HG02798 (cell line): ENCODE measurements around the gene SVOP.
"Not testable (repeated sequence)": the region's sequence is repeated elsewhere in the genome, so short reads cannot be mapped to it uniquely, and the experiment has no call there.

Experiments
- ATAC-seq: cut with Tn5 transposase; IDR thresholded peaks from one replicate; pipeline ENCODE4 v1.9.1; 2021; ENCODE audit warnings: mild to moderate bottlenecking; ENCODE audit not compliant: unreplicated experiment, poor library complexity

Gene SVOP, protein sequence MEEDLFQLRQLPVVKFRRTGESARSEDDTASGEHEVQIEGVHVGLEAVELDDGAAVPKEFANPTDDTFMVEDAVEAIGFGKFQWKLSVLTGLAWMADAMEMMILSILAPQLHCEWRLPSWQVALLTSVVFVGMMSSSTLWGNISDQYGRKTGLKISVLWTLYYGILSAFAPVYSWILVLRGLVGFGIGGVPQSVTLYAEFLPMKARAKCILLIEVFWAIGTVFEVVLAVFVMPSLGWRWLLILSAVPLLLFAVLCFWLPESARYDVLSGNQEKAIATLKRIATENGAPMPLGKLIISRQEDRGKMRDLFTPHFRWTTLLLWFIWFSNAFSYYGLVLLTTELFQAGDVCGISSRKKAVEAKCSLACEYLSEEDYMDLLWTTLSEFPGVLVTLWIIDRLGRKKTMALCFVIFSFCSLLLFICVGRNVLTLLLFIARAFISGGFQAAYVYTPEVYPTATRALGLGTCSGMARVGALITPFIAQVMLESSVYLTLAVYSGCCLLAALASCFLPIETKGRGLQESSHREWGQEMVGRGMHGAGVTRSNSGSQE

DNA sequence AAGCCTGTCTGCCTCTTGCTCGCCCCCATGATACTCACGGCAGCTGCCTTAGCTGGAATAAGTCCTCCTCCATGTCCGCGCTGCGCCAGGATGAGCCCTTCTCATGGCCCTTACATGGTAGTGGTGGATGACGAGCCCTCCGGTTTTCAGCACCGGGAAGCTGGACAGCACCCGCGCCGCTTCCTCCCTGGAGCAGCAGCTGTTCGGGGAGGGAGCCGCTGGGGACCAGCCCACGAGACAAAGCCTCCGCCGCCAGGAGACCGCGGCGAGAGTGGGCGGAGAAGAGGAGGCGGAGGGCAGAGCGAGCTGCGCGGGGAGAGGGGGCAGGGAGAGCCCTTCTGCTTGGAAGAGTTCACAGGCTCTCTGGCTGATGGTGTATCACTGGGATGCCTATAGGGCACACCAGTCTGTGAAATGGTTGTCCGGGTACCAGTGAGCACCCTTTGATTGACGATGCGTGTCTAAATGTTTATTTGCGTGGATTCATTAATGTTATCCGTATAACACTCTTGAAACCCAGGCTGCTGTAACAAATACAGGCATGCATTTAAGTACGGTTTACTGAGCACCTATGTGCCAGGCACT lies at the start of gene SVOP:
TSS of gene SVOP (minus strand) at position 273 of the 585 bp plus-strand sequence. CDS start at position 73, 200 bp downstream.
- no peak for ATAC-seq

DNA sequence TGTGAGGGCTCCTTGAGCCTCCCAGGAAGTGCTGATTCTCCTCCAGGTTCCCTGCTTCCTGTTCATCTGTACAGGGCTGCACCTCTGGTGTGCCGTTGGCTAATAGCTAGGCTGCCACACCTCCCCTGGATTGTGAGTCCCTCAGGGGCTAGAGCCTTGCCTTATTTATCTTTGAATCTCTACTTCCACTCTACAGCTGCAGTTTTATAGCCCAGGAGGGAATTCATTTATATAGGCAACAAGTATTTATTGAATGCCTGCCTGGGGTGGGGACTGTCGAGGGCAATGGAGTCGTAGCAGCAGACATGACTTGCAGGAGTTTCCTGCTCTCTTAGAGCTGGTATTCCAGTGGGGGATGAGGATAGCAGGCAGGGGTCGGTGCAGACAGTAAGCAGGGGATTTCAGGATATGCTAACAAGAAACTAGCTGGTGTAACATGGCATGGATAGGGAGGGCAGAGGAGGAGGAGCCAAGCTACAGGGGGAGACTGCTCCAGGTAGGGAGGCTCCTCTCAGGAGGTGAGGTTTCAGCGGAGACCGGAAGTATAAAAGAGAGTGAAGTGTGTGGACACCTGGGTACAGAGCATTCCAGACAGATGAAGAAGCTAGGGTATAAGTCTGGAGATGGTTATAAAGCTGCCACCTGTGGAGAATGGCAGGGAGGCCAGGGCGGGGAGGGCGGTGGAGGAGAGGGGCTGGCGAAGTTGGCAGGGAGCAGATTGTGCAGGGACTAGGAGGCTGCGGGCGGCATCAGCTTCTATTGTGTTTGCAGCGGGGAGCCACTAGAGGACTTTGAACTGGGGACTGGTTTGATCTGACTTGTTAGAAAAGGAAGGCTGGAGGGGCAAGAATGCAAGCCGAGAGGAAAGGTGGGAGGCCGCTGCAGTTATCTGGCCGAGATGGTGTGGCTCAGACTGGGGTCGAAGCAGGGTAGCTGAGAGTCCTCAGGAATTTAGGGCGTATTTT lies 48.7 kb upstream of the SVOP start:
- ATAC-seq, result no peak

DNA sequence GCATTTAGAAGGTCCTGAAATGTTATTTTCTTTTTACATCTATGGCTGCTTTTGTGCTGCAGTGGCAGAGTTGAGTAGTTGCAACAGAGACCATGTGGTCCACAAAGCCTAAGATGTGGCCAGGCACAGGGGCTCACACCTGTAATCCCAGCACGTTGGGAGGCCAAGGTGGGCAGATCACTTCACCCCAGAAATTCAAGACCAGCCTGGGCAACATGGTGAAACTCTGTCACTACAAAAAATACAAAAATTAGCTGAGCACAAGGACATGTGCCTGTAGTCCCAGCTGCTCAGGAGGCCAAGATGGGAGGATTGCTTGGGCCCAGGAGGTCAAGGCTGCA lies 45.0 kb upstream of the SVOP start:
- no peak for ATAC-seq

DNA sequence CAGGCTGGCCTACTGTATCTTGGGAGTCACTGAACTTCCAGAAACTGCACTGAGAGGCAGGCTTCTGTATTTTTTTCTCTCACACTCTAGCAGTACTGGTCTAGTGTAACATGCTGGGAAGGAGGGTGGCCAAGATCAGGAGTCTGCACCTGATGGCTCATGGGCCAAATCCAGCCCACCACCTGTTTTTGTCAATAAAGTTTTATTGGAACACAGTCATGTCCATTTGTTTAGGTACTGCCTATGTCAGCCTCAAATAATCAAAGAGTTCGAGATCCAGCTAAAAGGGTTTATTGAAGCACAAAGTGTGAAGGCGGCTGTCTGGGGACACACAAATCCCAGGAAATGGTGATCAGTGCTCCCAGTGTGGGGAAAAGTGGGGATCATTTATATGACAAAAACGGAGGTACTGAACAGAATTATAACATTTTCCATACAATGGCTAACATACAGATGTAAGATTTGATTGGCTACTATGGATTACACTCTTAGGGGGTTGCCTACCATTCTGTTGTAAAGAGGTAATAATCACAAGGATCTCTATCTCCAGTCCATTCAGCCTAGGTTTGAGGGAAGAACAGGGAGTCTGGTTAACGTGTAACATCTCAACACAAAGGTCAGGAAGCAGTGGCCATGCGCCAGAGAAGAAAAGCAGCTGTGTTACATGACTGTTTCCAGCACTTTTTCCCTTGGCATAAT lies 44.4 kb upstream of the SVOP start:
- ATAC-seq, result no peak

DNA sequence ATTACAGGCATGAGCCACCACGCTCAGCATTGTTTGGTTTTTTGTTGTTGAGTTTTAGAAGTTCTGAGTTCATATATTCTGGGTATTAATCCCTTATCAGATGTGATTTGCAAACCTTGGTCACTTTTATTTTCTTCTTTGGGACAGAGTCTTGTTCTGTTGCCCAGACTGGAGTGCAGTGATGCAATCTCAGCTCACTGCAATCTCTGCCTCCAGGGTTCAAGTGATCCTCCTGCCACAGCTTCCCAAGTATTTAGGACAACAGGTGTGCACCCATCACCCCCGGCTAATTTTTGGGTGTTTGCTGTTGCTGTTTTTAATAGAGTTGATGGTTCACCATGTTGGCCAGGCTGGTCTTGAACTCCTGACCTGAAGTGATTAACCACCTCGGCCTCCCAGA lies 43.3 kb upstream of the SVOP start:
- ATAC-seq, result no peak

DNA sequence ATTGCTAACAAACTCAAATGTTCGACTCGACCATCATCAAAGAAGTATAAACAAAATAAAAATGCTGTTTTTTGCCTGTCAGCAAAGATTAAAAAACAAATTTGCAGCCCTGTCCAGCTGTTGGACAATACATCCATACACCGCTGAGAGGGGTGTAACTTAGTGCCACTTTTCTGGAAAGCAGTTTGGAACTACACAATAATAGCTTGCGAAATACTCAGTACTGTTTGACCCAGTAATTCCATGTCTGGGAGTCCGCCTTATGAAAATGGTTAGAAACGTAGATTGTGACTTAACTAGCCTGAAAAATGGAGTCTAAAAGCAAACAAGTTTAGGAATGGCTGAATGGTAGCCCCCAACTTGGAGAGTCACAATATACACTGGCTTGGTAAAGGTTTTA lies 37.9 kb upstream of the SVOP start:
- no peak for ATAC-seq

DNA sequence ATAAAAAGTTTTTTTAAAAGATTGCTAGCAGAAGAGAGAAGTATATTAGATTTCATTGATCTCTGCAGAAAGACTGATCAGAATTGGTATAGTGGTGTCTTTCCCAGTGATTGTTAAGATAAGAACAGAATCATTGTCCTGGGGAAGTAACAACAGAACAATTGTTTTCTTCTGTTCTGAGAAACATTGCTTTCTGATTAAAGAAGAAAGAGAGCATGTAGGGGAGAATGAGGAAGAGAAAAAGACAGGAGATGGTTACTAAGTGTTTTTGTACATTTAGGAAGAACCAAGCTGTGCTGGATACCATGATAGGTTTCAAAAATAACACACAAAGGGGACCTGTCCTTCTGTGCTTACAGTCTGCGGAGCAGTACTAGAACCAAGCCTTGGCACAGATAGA lies 36.5 kb upstream of the SVOP start:
- ATAC-seq, result no peak

DNA sequence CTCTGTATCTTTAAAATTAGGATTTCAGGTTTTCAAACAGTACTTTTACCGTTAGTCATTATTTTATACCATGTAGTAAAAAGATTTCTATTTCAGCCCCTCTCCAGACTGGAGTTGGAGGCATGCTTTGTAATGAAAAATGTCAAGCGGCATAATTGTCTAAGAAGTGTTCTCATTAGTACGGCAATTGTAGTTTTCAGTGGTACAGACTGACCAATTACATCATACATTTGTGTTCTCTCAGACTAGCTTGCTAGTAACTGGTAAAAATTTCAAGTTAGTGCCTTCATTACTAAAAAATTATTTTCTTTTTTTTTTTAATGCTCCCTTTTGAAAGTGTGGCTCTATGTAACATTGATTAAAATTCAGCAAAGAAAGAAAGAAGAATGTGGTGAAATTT lies 36.0 kb upstream of the SVOP start:
- ATAC-seq, result no peak

DNA sequence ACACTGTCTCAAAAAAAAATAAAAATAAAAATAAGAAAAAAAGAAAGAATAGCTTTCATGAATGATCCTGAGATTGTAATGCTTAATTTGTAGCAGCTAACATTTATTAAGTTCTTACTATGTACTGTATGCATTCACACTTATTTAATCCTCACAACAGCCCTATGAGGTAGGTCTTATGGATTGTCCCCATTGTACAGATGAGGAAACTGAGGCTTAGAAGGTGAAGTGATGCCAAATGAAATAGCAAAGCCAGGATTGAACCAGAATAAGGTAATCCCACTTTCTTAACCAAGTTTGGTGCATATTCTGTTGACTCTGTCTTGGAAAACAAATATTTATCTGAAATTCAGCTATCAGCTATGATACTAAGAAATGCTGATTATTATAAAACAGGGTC lies 33.7 kb upstream of the SVOP start:
- ATAC-seq, result no peak

DNA sequence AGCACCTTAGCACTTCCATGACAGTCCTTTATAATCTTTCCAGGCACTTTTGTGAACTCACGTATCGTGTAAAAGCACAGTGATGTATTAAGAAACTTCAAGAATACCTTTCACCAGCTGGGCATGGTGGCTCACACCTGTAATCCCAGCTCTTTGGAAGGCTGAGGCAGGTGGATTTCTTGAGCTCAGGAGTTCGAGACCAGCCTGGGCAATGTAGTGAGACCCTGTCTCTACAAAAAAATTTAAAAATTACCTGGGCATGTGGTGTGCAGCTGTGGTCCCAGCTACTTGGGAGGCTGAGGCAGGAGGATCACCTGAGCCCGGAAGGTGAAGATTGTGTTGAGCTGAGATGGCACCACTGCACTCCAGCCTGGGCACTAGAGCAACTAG lies 33.3 kb upstream of the SVOP start:
- ATAC-seq, result not testable (repeated sequence)

DNA sequence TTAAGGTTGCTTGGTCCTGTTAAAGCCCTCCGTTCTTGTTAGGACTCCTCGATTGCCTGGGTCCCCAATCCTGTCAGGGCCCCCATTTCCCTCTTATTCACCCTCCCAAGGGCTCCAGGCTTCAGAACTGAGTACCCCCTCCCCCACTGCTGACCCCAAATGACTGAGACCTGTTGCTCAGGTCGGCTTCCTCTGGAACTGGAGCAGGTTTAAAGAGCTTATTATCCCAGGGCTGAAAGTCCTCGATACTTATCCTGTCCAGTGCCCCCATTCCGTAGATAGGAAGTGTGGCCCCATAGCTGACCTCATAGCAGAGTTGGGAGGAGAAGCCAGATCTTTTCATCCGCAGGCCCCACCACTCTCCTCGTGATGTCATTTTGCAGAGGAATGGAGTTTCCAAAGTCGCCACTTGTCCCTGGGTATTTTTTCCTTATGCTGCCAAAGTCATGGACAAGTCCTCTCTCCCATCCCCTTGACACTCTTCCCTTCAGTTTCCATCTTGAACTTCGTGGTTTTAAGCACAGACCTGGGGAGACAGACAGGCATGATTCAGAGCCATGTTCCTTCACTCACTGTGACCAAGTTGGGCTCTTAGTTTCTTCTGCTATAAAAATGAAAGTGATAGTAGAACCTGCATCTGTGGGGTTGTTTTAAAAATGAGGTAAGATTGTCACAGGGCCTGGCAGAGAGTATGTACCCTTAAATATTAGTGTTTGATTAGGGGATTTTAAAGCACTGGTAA lies 32.7 kb upstream of the SVOP start:
- peak; percentile 44 for ATAC-seq

DNA sequence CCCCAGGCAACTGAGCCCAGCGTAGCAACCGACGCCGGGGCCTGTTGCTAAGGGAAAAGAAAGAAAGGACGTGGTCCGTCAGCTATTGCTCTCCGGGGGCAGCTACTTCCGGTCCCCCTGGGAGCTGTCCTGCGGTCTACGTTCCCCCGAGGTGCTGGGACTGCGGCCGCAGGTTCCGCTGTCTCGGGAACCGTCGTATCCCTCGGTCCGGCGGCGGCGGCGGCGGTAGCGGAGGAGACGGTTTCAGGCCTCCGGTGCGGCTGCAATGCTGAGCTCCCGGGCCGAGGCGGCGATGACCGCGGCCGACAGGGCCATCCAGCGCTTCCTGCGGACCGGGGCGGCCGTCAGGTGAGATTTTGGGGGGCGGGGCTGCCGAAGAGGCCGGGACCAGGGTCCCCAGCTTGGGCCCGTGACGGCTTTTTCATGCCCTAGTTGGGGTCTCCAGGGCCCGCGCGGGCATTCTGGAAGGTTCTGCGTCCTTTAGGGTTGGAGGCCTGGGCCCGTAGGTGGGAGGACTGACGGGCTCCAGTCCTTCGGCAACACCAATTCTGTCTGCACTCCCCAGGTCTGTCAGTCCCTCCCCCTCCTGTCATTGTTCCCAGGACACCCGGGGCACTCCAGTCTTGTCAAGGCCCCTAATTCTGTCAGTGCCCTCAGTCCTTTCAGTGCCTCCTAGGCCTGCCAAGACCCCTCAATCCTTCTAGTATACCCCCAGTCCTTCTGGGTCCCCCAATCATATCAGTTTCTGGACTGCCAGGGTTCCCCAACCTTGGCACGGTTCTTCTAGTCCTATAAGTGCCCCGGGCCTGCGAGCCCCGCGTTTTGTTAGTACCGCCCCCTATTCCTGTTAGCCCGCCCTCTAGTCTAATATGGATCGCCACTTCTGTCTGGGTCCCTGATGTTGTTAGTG lies 31.8 kb upstream of the SVOP start, which contains the start of gene USP30:
TSS of gene USP30 (plus strand) at position 163 of the 910 bp plus-strand sequence. CDS start at position 266, 103 bp downstream.
- peak; percentile 81 for ATAC-seq

DNA sequence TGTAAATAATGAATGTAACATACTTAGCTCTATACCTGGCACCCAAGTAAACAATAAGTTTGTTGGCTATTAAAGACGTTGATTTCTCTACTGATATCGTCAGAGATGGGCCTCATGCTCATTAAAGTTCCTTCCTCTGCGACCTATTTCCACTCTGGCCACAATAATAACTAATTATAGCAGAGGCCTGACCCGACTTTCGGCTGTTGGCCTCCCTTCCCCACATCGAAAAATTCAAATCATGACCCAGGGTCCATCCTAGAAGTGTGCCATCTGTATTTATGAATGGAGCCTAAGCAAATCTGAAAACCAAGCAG lies 31.2 kb upstream of the SVOP start:
- ATAC-seq, result no peak

DNA sequence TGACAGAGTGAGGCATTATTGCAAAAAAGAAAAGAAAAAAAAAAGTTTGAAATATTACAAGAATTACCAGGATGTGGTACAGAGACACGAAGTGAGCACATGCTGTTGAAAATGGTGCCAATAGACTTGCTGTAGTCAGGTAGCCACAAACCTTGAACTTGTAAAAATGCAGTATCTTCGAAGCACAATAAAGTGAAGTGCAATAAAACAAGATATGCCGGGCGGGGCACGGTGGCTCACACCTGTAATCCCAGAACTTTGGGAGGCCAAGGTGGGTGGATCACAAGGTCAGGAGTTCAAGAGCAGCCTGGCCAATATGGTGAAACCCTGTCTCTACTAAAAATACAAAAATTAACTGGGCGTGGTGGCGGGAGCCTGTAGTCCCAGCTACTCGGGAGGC lies 28.9 kb upstream of the SVOP start:
- not testable (repeated sequence) for ATAC-seq

DNA sequence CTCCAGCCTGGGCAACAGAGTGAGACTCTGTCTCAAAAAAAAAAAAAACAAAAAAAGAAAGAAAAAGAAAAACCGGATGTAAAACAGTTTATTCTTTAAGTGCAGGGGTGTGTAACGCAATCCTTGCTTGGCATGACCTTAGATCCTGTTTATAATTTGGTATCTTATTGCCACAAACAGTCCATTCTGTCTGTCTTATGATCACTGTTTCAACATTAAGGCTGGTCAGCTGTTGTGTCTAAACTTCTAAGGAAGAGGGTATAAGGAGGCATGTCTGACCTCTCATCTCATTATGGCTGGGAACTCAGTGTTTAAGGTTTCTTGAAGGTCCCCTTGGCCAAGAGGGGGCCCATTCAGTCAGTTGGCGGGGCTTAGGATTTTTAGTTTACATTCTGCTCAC lies 27.8 kb upstream of the SVOP start:
- not testable (repeated sequence) for ATAC-seq

DNA sequence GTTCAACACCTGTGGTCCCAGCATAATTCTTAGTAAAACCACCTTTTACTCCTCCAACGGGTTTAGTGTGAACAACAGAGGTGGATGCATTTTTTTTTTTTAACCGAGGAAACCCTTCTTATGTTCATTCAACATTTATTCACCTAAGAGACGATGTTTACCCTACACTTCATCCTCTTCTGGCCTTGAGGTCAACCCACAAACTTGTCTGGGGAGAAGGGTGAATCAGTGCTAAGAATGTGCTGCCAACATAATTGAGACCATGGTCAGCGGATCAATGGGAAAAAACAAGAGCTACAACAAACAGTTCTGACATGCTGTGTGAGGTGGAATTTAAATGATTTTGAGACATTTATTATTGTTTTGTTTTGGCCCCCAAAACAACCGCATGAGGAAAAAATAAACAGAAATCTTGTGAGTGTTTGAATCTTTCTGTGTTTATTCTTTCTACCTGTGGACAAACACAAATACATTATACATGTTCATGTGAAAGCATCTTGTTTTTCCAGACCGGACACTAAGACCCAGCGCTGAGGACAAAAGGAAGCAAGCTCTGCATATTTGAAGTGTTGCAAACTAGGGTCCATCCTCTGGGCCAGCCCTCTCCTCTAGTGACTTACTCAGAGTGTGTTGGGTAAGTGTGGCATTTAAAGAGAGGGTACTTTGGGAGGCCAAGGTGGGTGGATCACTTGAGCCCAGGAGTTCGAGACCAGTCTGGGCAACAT lies 26.4 kb upstream of the SVOP start:
- ATAC-seq, result no peak

DNA sequence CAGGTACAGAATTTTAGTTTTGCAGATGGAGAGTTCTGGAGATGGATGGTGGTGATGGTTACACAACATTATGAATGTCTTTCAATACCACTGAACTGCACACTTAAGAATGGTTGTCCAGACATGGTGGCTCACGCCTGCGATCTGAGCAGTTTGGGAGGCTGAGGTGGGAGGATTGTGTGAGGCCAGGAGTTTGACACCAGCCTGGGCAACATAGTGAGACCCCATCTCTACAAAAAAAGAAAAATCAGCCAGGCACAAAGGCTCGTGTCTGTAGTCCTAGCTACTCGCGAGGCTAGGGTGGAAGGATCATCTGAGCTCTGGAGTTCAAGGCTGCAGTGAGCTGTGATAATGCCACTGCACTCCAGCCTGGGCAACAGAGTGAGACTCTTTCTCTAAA lies 23.4 kb upstream of the SVOP start:
- no peak for ATAC-seq

DNA sequence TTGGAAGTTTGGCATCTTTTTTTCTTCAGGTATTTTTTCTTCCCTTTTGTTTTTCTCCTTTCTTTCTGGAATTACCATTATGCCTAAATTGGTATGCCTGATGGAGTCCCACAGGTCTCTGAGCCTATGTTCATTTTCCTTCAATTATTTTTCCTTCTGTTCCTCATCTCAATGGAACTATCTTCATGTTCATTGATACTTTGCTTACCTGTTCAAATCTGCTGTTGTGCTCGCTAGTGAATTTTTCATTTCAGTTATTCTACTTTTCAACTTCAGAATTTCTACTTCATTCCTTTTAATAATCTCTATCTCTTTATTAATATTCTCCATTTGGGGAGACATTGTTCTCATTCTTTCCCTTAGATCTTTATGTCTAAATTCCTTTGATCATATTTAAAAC lies 16.1 kb upstream of the SVOP start:
- ATAC-seq, result no peak
